Activated T-helper 1 cell treated with anti-CD3 and anti-CD28 coated beads, Interleukin-12 subunit alpha, Interleukin-12 subunit beta, Interleukin-2, Interleukin-4 antibody, amounts not matched to agents 30 ng/mL and 10 ng/mL and 1 ng/mL, durations not matched to agents 14 hours and 24 hours and 36 hours (primary cell): ENCODE data around the gene DTWD2. TPM values are rescaled to one million over a fixed set of nuclear protein-coding genes. Genes with fewer than 3 reads are reported as not detected.

Experiments used
- DNase-seq: peaks from one replicate; pipeline ENCODE4 v3.0.0; 2021; ENCODE audit warnings: low spot score
- H3K27ac Mint-ChIP-seq: one replicate; pipeline ENCODE4 v1.8.0; 2021; ENCODE audit warnings: mild to moderate bottlenecking, mixed read lengths
- H3K27me3 Mint-ChIP-seq: one replicate; pipeline ENCODE4 v1.8.0; 2022; ENCODE audit warnings: mild to moderate bottlenecking, moderate library complexity, mixed read lengths; ENCODE audit not compliant: insufficient read depth
- H3K36me3 Mint-ChIP-seq: one replicate; pipeline ENCODE4 v1.8.0; 2021; ENCODE audit warnings: low read depth, mixed read lengths
- H3K4me1 Mint-ChIP-seq: one replicate; pipeline ENCODE4 v1.8.0; 2021; ENCODE audit warnings: low read depth, mixed read lengths
- H3K4me3 Mint-ChIP-seq: one replicate; pipeline ENCODE4 v1.8.0; 2021; ENCODE audit warnings: mild to moderate bottlenecking, moderate library complexity, mixed read lengths
- H3K9me3 Mint-ChIP-seq: one replicate; pipeline ENCODE4 v1.8.0; 2021; ENCODE audit warnings: mixed read lengths
- intact Hi-C: fragments of 100-400 bp; cut with micrococcal nuclease; formaldehyde crosslinking; loops from one replicate; pipeline ENCODE4 v1.15.1; 2024
- total RNA-seq: library from RNA; stranded (reverse); gene quantifications from 2 replicates; pipeline ENCODE4 v1.2.3, GENCODE V29; 2022

The DTWD2 gene
- total RNA-seq, 1 donor from 2014 or later = 1.6 TPM

- H3K4me3 Mint-ChIP-seq = no peak overlapping the region
- H3K27me3 Mint-ChIP-seq = no peaks in the 10 kb centered on the region
- intact Hi-C loops = no loop called here
- no peak overlapping the region for H3K27ac Mint-ChIP-seq
- no peak for DNase-seq
- H3K36me3 Mint-ChIP-seq = no peaks in the 10 kb centered on the region
- H3K9me3 Mint-ChIP-seq = no peaks in the 10 kb centered on the region
- no peaks in the 10 kb centered on the region for H3K4me1 Mint-ChIP-seq
Observed at GRCh38 chr5:118806571-118806970, 181.8 kb downstream of the DTWD2 start.

- Mint-ChIP-seq H3K27ac (no peak overlapping the region), H3K27me3 (no peaks in the 10 kb centered on the region), H3K36me3 (no peaks in the 10 kb centered on the region), H3K9me3 (no peaks in the 10 kb centered on the region), H3K4me3 (no peak overlapping the region), H3K4me1 (no peaks in the 10 kb centered on the region)
- intact Hi-C loops = no loop called here
- no peak for DNase-seq
Observed at GRCh38 chr5:118802335-118802734, 186.0 kb downstream of the DTWD2 start.

GRCh38 chr5:118796081-118796480 is 192.3 kb downstream of the DTWD2 start:
- H3K4me3 Mint-ChIP-seq = no peak overlapping the region
- DNase-seq = no peak
- intact Hi-C loops = loop anchor here (10.0 kb wide), 1 partner anchor 949 kb away; no protein-coding TSS in a partner anchor

GRCh38 chr5:118794281-118794680 is 194.1 kb downstream of the DTWD2 start:
- H3K27me3 Mint-ChIP-seq = no peaks in the 10 kb centered on the region
- no peak for DNase-seq
- no peak overlapping the region for H3K4me3 Mint-ChIP-seq
- no peaks in the 10 kb centered on the region for H3K36me3 Mint-ChIP-seq
- H3K27ac Mint-ChIP-seq = no peak overlapping the region
- H3K4me1 Mint-ChIP-seq = no peaks in the 10 kb centered on the region
- intact Hi-C loops = loop anchor here (10.0 kb wide), 1 partner anchor 951 kb away; no protein-coding TSS in a partner anchor
- H3K9me3 Mint-ChIP-seq = no peaks in the 10 kb centered on the region

More at GRCh38 chr5:118796081-118796480, 192.3 kb downstream of the DTWD2 start:
- Mint-ChIP-seq H3K4me1 (no peaks in the 10 kb centered on the region), H3K9me3 (no peaks in the 10 kb centered on the region), H3K27ac (no peak overlapping the region), H3K27me3 (no peaks in the 10 kb centered on the region), H3K36me3 (no peaks in the 10 kb centered on the region)

GRCh38 chr5:118793652-118794051 is 194.7 kb downstream of the DTWD2 start:
- H3K4me3 Mint-ChIP-seq = no peak overlapping the region
- H3K9me3 Mint-ChIP-seq = no peaks in the 10 kb centered on the region
- H3K36me3 Mint-ChIP-seq = no peaks in the 10 kb centered on the region
- intact Hi-C loops = loop anchor here (10.0 kb wide), 1 partner anchor 951 kb away; no protein-coding TSS in a partner anchor
- H3K4me1 Mint-ChIP-seq = no peaks in the 10 kb centered on the region
- no peak for DNase-seq
- H3K27me3 Mint-ChIP-seq = no peaks in the 10 kb centered on the region
- H3K27ac Mint-ChIP-seq = no peak overlapping the region

- no peaks in the 10 kb centered on the region for H3K4me1 Mint-ChIP-seq
- no peaks in the 10 kb centered on the region for H3K27me3 Mint-ChIP-seq
- intact Hi-C loops = loop anchor here (10.0 kb wide), 1 partner anchor 952 kb away; no protein-coding TSS in a partner anchor
Observed at GRCh38 chr5:118793091-118793490, 195.3 kb downstream of the DTWD2 start.

GRCh38 chr5:118791926-118792734 is 196.2 kb downstream of the DTWD2 start:
- H3K9me3 Mint-ChIP-seq = no peaks in the 10 kb centered on the region
- H3K4me3 Mint-ChIP-seq = no peak overlapping the region
- no peak overlapping the region for H3K27ac Mint-ChIP-seq
- H3K36me3 Mint-ChIP-seq = no peaks in the 10 kb centered on the region
- intact Hi-C loops = loop anchor here (1.0 to 10.0 kb wide), 2 partner anchors 953 to 1338 kb away; no protein-coding TSS in a partner anchor
- H3K4me1 Mint-ChIP-seq = no peaks in the 10 kb centered on the region
- H3K27me3 Mint-ChIP-seq = peaks cover 2% of the 10 kb centered on the region
- DNase-seq = no peak

More at GRCh38 chr5:118793091-118793490, 195.3 kb downstream of the DTWD2 start:
- H3K27ac Mint-ChIP-seq = no peak overlapping the region
- H3K9me3 Mint-ChIP-seq = no peaks in the 10 kb centered on the region
- H3K4me3 Mint-ChIP-seq = no peak overlapping the region
- H3K36me3 Mint-ChIP-seq = no peaks in the 10 kb centered on the region
- no peak for DNase-seq

- intact Hi-C loops = no loop called here
- no peaks in the 10 kb centered on the region for H3K36me3 Mint-ChIP-seq
- no peaks in the 10 kb centered on the region for H3K9me3 Mint-ChIP-seq
- no peaks in the 10 kb centered on the region for H3K4me1 Mint-ChIP-seq
- no peak overlapping the region for H3K27ac Mint-ChIP-seq
- no peak for DNase-seq
- peaks cover 3% of the 10 kb centered on the region for H3K27me3 Mint-ChIP-seq
- H3K4me3 Mint-ChIP-seq = no peak overlapping the region
Observed at GRCh38 chr5:118789366-118789765, 199.0 kb downstream of the DTWD2 start.

GRCh38 chr5:118788351-118788750 is 200.0 kb downstream of the DTWD2 start:
- intact Hi-C loops = no loop called here
- no peaks in the 10 kb centered on the region for H3K9me3 Mint-ChIP-seq
- no peaks in the 10 kb centered on the region for H3K36me3 Mint-ChIP-seq
- H3K4me1 Mint-ChIP-seq = no peaks in the 10 kb centered on the region
- peaks cover 3% of the 10 kb centered on the region for H3K27me3 Mint-ChIP-seq
- no peak for DNase-seq
- no peak overlapping the region for H3K4me3 Mint-ChIP-seq
- no peak overlapping the region for H3K27ac Mint-ChIP-seq

Other genes starting within 250 kb of the DTWD2 start
- 26.7 and 28.2 TPM in 2 replicates for gene DMXL1, start 82.5 kb upstream of the DTWD2 start, total RNA-seq